A549 (cell line): ENCODE measurements around the gene UGT1A10. TPM values are rescaled to one million over a fixed set of nuclear protein-coding genes. Genes with fewer than 3 reads are reported as not detected.

Experiments used
- ATAC-seq, 2 experiments: fragments of 200-7000 bp in 1 of 2; fragments of >200 bp in 1 of 2; cut with Nextera tagmentation in 1 of 2; cut with Tn5 transposase in 1 of 2; 3 replicates each; pipeline versions ENCODE4 v1.8.0 to v1.9.1; 2018 to 2020; ENCODE audit warnings: mild to moderate bottlenecking in 1 of 2, moderate library complexity in 1 of 2
- CTCF ChIA-PET: fragments of 300-600 bp; sonication (Branson Sonifier 250); formaldehyde crosslinking; extraction: SDS; loops from one replicate; lab custom pipeline; 2021; ENCODE audit warnings: antibody characterized with exemption, inconsistent platforms; lab: Yijun Ruan, JAX
- POLR2A ChIA-PET: fragments of 350-600 bp; formaldehyde crosslinking; extraction: SDS; loops from one replicate; lab custom pipeline; 2021; ENCODE audit warnings: antibody characterized with exemption, inconsistent platforms; lab: Yijun Ruan, JAX
- DNase-seq, 2 experiments: peaks; one replicate each; pipeline versions ENCODE4 v3.0.0 to v3.0.0-alpha.2; 2011 to 2016; ENCODE audit warnings: low read depth in 1 of 2, low spot score in 1 of 2
- FAIRE-seq: peaks from 2 replicates; lab custom pipeline; 2011; peaks lifted over from hg19 to GRCh38; lab: Jason Lieb, UNC
- H3K27ac ChIP-seq, 2 experiments: fragments of >200 bp; sonication (Bioruptor Twin); formaldehyde crosslinking; 3 replicates each; pipeline ENCODE4 v1.5.1; 2016 to 2017
- H3K4me1 ChIP-seq: fragments of >200 bp; sonication (Bioruptor Twin); formaldehyde crosslinking; 3 replicates; pipeline ENCODE4 v1.6.1; 2016
- H3K4me2 ChIP-seq: fragments of >200 bp; sonication (Bioruptor Twin); formaldehyde crosslinking; 3 replicates; pipeline ENCODE4 v1.6.1; 2016
- H3K4me3 ChIP-seq: fragments of >200 bp; sonication (Bioruptor Twin); formaldehyde crosslinking; 3 replicates; pipeline ENCODE4 v1.5.1; 2016
- H3K9me3 ChIP-seq: fragments of >200 bp; sonication (Bioruptor Twin); formaldehyde crosslinking; 3 replicates; pipeline ENCODE4 v1.6.1; 2016
- CBX8 ChIP-seq: fragments of 200-600 bp; sonication (generic); IDR thresholded peaks from 2 replicates; pipeline ENCODE4 v1.6.1; 2016
- CEBPB ChIP-seq, 2 experiments: fragments of >200 bp in 1 of 2; sonication (Bioruptor Twin) in 1 of 2; formaldehyde crosslinking in 1 of 2; IDR thresholded peaks; 2 replicates each; pipeline ENCODE4 v1.6.1; 2012 to 2016
- CHD2 ChIP-seq: fragments of 150-350 bp; IDR thresholded peaks from 2 replicates; pipeline ENCODE4 v1.6.1; 2014; ENCODE audit warnings: low read length; ENCODE audit not compliant: partially characterized antibody
- CHD4 ChIP-seq: fragments of 200-600 bp; sonication (generic); IDR thresholded peaks from 2 replicates; pipeline ENCODE4 v1.6.1; 2016; ENCODE audit warnings: antibody characterized with exemption, mild to moderate bottlenecking, borderline replicate concordance
- E2F6 ChIP-seq: IDR thresholded peaks from 2 replicates; pipeline ENCODE4 v1.6.1; 2012; ENCODE audit warnings: low read depth, borderline replicate concordance
- EHF ChIP-seq: fragments of 250-450 bp; sonication (Bioruptor Pico); IDR thresholded peaks from 2 replicates; pipeline ENCODE4 v1.5.0; 2020; ENCODE audit warnings: mild to moderate bottlenecking
- EHMT2 ChIP-seq: fragments of 200-600 bp; sonication (generic); IDR thresholded peaks from 2 replicates; pipeline ENCODE4 v1.6.1; 2016; ENCODE audit warnings: antibody characterized with exemption, low read depth, mild to moderate bottlenecking, moderate library complexity
- EP300 ChIP-seq, 2 experiments: fragments of >200 bp; sonication (Bioruptor Twin); formaldehyde crosslinking; IDR thresholded peaks; 2 replicates in 1 of 2; 3 replicates in 1 of 2; pipeline ENCODE4 v1.6.1; 2016 to 2017
- FOSL2 ChIP-seq, 2 experiments: fragments of 450-650 bp in 1 of 2; fragments of >200 bp in 1 of 2; sonication (Bioruptor Twin) in 1 of 2; formaldehyde crosslinking; IDR thresholded peaks; 2 replicates each; pipeline versions ENCODE4 v1.5.0 to v1.6.1; 2016 to 2020; ENCODE audit warnings: mild to moderate bottlenecking in 1 of 2, moderate library complexity in 1 of 2
- HDAC2 ChIP-seq: fragments of 200-600 bp; sonication (generic); IDR thresholded peaks from 2 replicates; pipeline ENCODE4 v1.6.1; 2016
- HES2 ChIP-seq: fragments of >200 bp; sonication (Bioruptor Twin); formaldehyde crosslinking; IDR thresholded peaks from 2 replicates; pipeline ENCODE4 v1.6.1; 2016
- HOXB13 ChIP-seq: fragments of 250-450 bp; sonication (Bioruptor Pico); IDR thresholded peaks from 2 replicates; pipeline ENCODE4 v1.5.0; 2020; ENCODE audit warnings: low read depth, mild to moderate bottlenecking, moderate library complexity
- JUN ChIP-seq, 2 experiments: fragments of >200 bp; sonication (Bioruptor Twin); formaldehyde crosslinking; IDR thresholded peaks; 2 replicates in 1 of 2; 3 replicates in 1 of 2; pipeline ENCODE4 v1.6.1; 2016 to 2017
- KDM1A ChIP-seq: fragments of 200-600 bp; sonication (generic); IDR thresholded peaks from 2 replicates; pipeline ENCODE4 v1.6.1; 2016; ENCODE audit warnings: low read depth, mild to moderate bottlenecking
- MAFK ChIP-seq: fragments of 450-650 bp; IDR thresholded peaks from 2 replicates; pipeline ENCODE4 v1.6.1; 2014; ENCODE audit not compliant: partially characterized antibody
- MAX ChIP-seq: IDR thresholded peaks from 2 replicates; pipeline ENCODE4 v1.6.1; 2012
- MAZ ChIP-seq: fragments of 150-350 bp; IDR thresholded peaks from 2 replicates; pipeline ENCODE4 v1.6.1; 2014; ENCODE audit warnings: antibody characterized with exemption, low read depth, low read length, borderline replicate concordance
- NPAS2 ChIP-seq: fragments of 250-450 bp; sonication (Bioruptor Pico); IDR thresholded peaks from 2 replicates; pipeline ENCODE4 v1.8.0; 2022; ENCODE audit warnings: mild to moderate bottlenecking, moderate library complexity, borderline replicate concordance
- PHF8 ChIP-seq: fragments of 200-600 bp; sonication (generic); IDR thresholded peaks from 2 replicates; pipeline ENCODE4 v1.6.1; 2016; ENCODE audit warnings: low read depth, mild to moderate bottlenecking, antibody characterized with exemption, moderate library complexity, borderline replicate concordance
- POLR2A ChIP-seq: IDR thresholded peaks from 2 replicates; pipeline ENCODE4 v1.6.1; 2012; ENCODE audit warnings: mild to moderate bottlenecking, low read length
- RAD21 ChIP-seq, 2 experiments: fragments of >200 bp in 1 of 2; sonication (Bioruptor Twin) in 1 of 2; formaldehyde crosslinking in 1 of 2; IDR thresholded peaks in 1 of 2; conservative IDR thresholded peaks in 1 of 2; 2 replicates in 1 of 2; 3 replicates in 1 of 2; pipeline ENCODE4 v1.6.1; 2012 to 2018; ENCODE audit warnings: inconsistent platforms in 1 of 2
- RCOR1 ChIP-seq: fragments of 150-350 bp; IDR thresholded peaks from 2 replicates; pipeline ENCODE4 v1.6.1; 2014; ENCODE audit warnings: antibody characterized with exemption, low read length, low read depth
- RNF2 ChIP-seq: fragments of 200-600 bp; sonication (generic); IDR thresholded peaks from 2 replicates; pipeline ENCODE4 v1.6.1; 2016; ENCODE audit warnings: low read depth, mild to moderate bottlenecking, antibody characterized with exemption, moderate library complexity, borderline replicate concordance
- SMC3 ChIP-seq: fragments of >200 bp; sonication (Bioruptor Twin); formaldehyde crosslinking; IDR thresholded peaks from 3 replicates; pipeline ENCODE4 v1.6.1; 2018; ENCODE audit warnings: inconsistent platforms
- TP53 ChIP-seq: fragments of 250-450 bp; sonication (Bioruptor Pico); IDR thresholded peaks from 2 replicates; pipeline ENCODE4 v1.5.0; 2021; ENCODE audit warnings: mild to moderate bottlenecking, moderate library complexity
- ZFP36 ChIP-seq: fragments of 450-650 bp; IDR thresholded peaks from 2 replicates; pipeline ENCODE4 v1.6.1; 2014; ENCODE audit warnings: borderline replicate concordance; ENCODE audit not compliant: partially characterized antibody
- ZNF302 ChIP-seq: fragments of 250-450 bp; sonication (Bioruptor Pico); IDR thresholded peaks from 2 replicates; pipeline ENCODE4 v1.9.0; 2021; ENCODE audit warnings: inconsistent platforms, mild to moderate bottlenecking, moderate library complexity
- ZSCAN20 ChIP-seq: fragments of 250-450 bp; sonication (Bioruptor Pico); IDR thresholded peaks from 2 replicates; pipeline ENCODE4 v1.8.0; 2022; ENCODE audit warnings: mild to moderate bottlenecking, moderate library complexity
- WGBS: methylation state at CpG from one replicate; pipeline ENCODE4 v1.1.6; 2017; ENCODE audit errors: missing lambda C conversion rate; 5-methylcytosine and 5-hydroxymethylcytosine counted together
- polyA plus RNA-seq, 4 experiments: library from polyadenylated mRNA; depleted of rRNA in 3 of 4; stranded (reverse); fragments of >200 nt; fragmentation: RNase III in 1 of 4; extraction: RNeasy Plus Mini Kit Qiagen cat#74134 plus additional on column Dnase treatment in 1 of 4; gene quantifications; 2 replicates in 3 of 4; 3 replicates in 1 of 4; pipeline ENCODE4 v1.2.3, GENCODE V29; 2011 to 2017
- TF ChIP-seq, protein P1 (sequence below): fragments of >200 bp; sonication (Bioruptor Twin); formaldehyde crosslinking; IDR thresholded peaks from 3 replicates; pipeline ENCODE4 v1.6.1; 2016
- TF ChIP-seq, protein P2 (sequence below): fragments of 450-650 bp; IDR thresholded peaks from 2 replicates; pipeline ENCODE4 v1.6.1; 2014; ENCODE audit warnings: antibody characterized with exemption

The UGT1A10 gene
- polyA plus RNA-seq, 2 of the 4 experiments (the other 2 are of a cell fraction) = 0.10 TPM; not detected in 1

GRCh38 chr2:233679196-233679595 lies 42.9 kb downstream of the UGT1A10 start:
- TF ChIP-seq SMC3 (no peak), EHF (CRISPR knock-in tag) (no peak), JUN (IDR thresholded peaks at IDR 0.05) (no peak), ZNF302 (CRISPR knock-in tag) (no peak), CHD4 (no peak), EHMT2 (no peak), ZFP36 (no peak), EP300 (IDR thresholded peaks at IDR 0.05) (no peak), MAFK (no peak), POLR2A (no peak), KDM1A (no peak), HES2 (no peak), CBX8 (no peak), CHD2 (no peak), HOXB13 (CRISPR knock-in tag) (no peak), NPAS2 (CRISPR knock-in tag) (no peak), E2F6 (no peak)
- TF ChIP-seq, protein P1, sequence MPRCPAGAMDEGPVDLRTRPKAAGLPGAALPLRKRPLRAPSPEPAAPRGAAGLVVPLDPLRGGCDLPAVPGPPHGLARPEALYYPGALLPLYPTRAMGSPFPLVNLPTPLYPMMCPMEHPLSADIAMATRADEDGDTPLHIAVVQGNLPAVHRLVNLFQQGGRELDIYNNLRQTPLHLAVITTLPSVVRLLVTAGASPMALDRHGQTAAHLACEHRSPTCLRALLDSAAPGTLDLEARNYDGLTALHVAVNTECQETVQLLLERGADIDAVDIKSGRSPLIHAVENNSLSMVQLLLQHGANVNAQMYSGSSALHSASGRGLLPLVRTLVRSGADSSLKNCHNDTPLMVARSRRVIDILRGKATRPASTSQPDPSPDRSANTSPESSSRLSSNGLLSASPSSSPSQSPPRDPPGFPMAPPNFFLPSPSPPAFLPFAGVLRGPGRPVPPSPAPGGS = no peak
- TF ChIP-seq, protein P2, sequence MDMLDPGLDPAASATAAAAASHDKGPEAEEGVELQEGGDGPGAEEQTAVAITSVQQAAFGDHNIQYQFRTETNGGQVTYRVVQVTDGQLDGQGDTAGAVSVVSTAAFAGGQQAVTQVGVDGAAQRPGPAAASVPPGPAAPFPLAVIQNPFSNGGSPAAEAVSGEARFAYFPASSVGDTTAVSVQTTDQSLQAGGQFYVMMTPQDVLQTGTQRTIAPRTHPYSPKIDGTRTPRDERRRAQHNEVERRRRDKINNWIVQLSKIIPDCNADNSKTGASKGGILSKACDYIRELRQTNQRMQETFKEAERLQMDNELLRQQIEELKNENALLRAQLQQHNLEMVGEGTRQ = no peak
- H3K9me3 ChIP-seq = no peaks in the 10 kb centered on the region; the same call in 1 of the 3 replicates
- H3K27ac ChIP-seq = peak overlapping the region; percentile 44 to 80; a peak in 3 of 6 replicates
- ChIA-PET POLR2A (no interaction called here), CTCF (interaction anchor here (1.4 kb wide), 1 partner anchor 9 kb away, joined by 3 read pairs; no protein-coding TSS in a partner anchor)
- H3K4me3 ChIP-seq = no peak overlapping the region
- WGBS = 87% methylated on average over 4 of the region's 4 CpGs
- DNase-seq (no peak), ATAC-seq (no peak), FAIRE-seq (no peak)
- H3K4me2 ChIP-seq = no peak overlapping the region
- H3K4me1 ChIP-seq = peaks cover 16% of the 10 kb centered on the region; the same call in 1 of the 3 replicates

DNA sequence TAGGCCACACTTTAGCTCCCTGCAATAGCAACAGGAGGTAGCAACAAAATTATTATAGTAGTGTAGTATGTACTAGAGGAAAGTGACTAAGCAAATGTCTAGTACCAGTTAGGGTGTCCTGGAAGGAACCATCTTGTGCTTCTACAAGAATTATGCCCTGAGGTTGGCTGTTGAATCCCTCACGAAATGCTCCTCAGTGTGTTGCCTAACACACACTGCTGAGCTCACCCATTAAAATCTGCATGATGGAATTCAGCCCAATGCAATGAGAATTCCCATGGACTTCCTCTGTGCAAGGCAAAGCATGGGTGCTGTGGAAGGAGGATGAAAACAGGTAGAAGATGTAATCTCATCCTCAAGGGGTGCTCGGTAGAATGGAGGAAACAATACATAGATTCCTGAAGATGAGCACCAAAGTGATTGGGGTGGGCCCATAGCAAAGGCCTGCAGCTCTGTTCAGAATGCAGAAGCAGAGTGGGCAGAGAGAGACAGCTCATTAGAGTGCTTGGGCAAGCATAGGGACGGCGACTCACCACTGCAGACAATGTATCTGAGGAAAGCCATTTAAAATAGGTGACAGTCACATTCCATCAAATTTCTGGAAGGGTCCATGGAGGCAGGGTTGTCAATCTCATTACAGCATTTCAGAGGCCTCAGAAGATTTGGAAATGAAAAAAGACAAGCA lies 44.3 kb downstream of the UGT1A10 start:
- peak overlapping the region; percentile 44 to 80; a peak in 5 of 6 replicates for H3K27ac ChIP-seq
- 91% methylated on average over 4 of the region's 4 CpGs for WGBS
- H3K4me1 ChIP-seq = peaks cover 16% of the 10 kb centered on the region; the same call in 1 of the 3 replicates
- POLR2A ChIA-PET = no interaction called here
- H3K4me2 ChIP-seq = no peak overlapping the region
- FAIRE-seq (no peak), ATAC-seq (peak in 1 of 2 experiments; percentile 26; a peak in 2 of 6 replicates), DNase-seq (no peak)
- CTCF ChIA-PET = interaction anchor here (0.6 to 1.8 kb wide), 5 partner anchors 8 to 518 kb away, joined by 3 to 4 read pairs (median 3); no protein-coding TSS in a partner anchor
- H3K9me3 ChIP-seq = peaks cover 5% of the 10 kb centered on the region
- no peak overlapping the region for H3K4me3 ChIP-seq
- TF ChIP-seq PHF8 = no peak
- no peak for TF ChIP-seq SMC3
- TF ChIP-seq HES2 = no peak
- TF ChIP-seq FOSL2 (IDR thresholded peaks at IDR 0.05) = no peak
- TF ChIP-seq FOSL2 (CRISPR knock-in tag; IDR thresholded peaks at IDR 0.05) = no peak
- TF ChIP-seq HDAC2 = no peak
- TF ChIP-seq MAZ = no peak
- TF ChIP-seq EHF (CRISPR knock-in tag) = no peak
- TF ChIP-seq E2F6 = no peak
- no peak for TF ChIP-seq RCOR1
- no peak for TF ChIP-seq MAFK
- no peak for TF ChIP-seq EHMT2
- no peak for TF ChIP-seq RAD21 (conservative IDR thresholded peaks at IDR 0.05 in 1 of 2, IDR thresholded peaks at IDR 0.05 in 1 of 2)
- no peak for TF ChIP-seq TP53
- no peak for TF ChIP-seq ZFP36
- no peak for TF ChIP-seq ZNF302 (CRISPR knock-in tag)
- no peak for TF ChIP-seq MAX
- TF ChIP-seq RNF2 = no peak
- no peak for TF ChIP-seq ZSCAN20 (CRISPR knock-in tag)
- TF ChIP-seq CEBPB (IDR thresholded peaks at IDR 0.05) = no peak
